Parathyroid adenoma (tissue), 2 donors: Measurements from ENCODE around the gene DBF4.
"Not testable (repeated sequence)": the region's sequence is repeated elsewhere in the genome, so short reads cannot be mapped to it uniquely, and the experiment has no call there.

Source experiments
- H2AFZ ChIP-seq: fragments of 300-600 bp; sonication (generic); one replicate; pipeline ENCODE4 v1.7.0; 2017; ENCODE audit warnings: antibody characterized with exemption, mild to moderate bottlenecking
- H3K27ac ChIP-seq: fragments of 300-600 bp; sonication (generic); one replicate; pipeline ENCODE4 v1.7.0; 2017
- H3K27me3 ChIP-seq: fragments of 300-600 bp; sonication (generic); one replicate; pipeline ENCODE4 v1.7.0; 2017; ENCODE audit warnings: low read length; ENCODE audit not compliant: control insufficient read depth, insufficient read depth
- H3K36me3 ChIP-seq: fragments of 300-600 bp; sonication (generic); one replicate; pipeline ENCODE4 v1.7.0; 2017; ENCODE audit warnings: low read length; ENCODE audit not compliant: control insufficient read depth, insufficient read depth
- H3K4me1 ChIP-seq: fragments of 300-600 bp; sonication (generic); one replicate; pipeline ENCODE4 v1.7.0; 2017; ENCODE audit warnings: control low read depth
- H3K4me2 ChIP-seq: fragments of 300-600 bp; sonication (generic); one replicate; pipeline ENCODE4 v1.7.0; 2017; ENCODE audit warnings: low read length
- H3K4me3 ChIP-seq: fragments of 300-600 bp; sonication (generic); one replicate; pipeline ENCODE4 v1.7.0; 2017; ENCODE audit warnings: low read depth, low read length
- H3K79me2 ChIP-seq: fragments of 300-600 bp; sonication (generic); one replicate; pipeline ENCODE4 v1.7.0; 2017; ENCODE audit warnings: control low read depth
- H3K9ac ChIP-seq: fragments of 300-600 bp; sonication (generic); one replicate; pipeline ENCODE4 v1.7.0; 2017; ENCODE audit warnings: mild to moderate bottlenecking
- H3K9me3 ChIP-seq: fragments of 300-600 bp; sonication (generic); one replicate; pipeline ENCODE4 v1.7.0; 2017; ENCODE audit warnings: low read length; ENCODE audit not compliant: control insufficient read depth
- TF ChIP-seq, protein P1 (sequence below): fragments of 300-600 bp; sonication (generic); IDR thresholded peaks from one replicate; pipeline ENCODE4 v1.7.0; 2017; ENCODE audit warnings: antibody characterized with exemption, mild to moderate bottlenecking
- donor health status: primary hyperparathyroidism.

The DBF4 gene

DNA sequence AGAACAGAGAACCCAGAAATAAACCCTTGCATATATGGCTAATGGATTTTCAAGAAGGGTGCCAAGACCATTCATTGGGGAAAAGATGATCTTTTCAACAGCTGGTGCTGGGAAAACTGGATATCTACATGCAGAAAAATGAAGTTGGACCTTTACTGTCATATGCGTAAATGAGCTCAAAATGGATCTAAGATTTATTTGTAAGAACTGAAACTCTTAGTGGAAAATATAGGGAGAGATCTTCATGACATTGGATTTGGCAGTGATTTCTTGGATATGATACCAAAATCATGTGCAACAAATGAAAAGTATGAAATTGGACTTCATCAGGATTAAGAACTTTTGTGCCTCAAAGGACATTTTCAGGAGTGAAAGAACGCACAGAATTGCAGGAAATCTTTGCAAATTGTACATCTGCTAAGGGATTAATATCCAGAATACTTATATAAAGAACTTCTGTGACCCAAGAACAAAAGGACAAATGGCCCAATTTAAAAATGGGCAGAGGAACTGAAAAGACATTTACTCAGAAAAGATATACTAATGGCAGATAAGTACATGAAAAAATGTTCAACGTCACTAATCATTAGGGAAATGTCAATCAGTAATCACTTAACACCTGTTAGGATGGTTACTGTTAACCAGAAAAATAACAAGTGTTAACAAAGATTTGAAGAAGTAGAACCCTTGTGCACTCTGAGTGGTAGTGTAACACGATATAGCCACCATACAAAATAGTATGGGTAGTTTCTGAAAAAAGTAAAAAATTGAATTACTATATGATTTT, 6.1 kb downstream of the DBF4 start:
- Histone ChIP-seq H3K4me2 (no peak overlapping the region), H3K4me1 (no peaks in the 10 kb centered on the region), H2AFZ (no peak overlapping the region), H3K9ac (no peak overlapping the region), H3K36me3 (no peaks in the 10 kb centered on the region), H3K27ac (no peak overlapping the region), H3K27me3 (no peaks in the 10 kb centered on the region), H3K79me2 (peaks cover 15% of the 10 kb centered on the region), H3K9me3 (no peaks in the 10 kb centered on the region), H3K4me3 (no peak overlapping the region)
- TF ChIP-seq, protein P1, sequence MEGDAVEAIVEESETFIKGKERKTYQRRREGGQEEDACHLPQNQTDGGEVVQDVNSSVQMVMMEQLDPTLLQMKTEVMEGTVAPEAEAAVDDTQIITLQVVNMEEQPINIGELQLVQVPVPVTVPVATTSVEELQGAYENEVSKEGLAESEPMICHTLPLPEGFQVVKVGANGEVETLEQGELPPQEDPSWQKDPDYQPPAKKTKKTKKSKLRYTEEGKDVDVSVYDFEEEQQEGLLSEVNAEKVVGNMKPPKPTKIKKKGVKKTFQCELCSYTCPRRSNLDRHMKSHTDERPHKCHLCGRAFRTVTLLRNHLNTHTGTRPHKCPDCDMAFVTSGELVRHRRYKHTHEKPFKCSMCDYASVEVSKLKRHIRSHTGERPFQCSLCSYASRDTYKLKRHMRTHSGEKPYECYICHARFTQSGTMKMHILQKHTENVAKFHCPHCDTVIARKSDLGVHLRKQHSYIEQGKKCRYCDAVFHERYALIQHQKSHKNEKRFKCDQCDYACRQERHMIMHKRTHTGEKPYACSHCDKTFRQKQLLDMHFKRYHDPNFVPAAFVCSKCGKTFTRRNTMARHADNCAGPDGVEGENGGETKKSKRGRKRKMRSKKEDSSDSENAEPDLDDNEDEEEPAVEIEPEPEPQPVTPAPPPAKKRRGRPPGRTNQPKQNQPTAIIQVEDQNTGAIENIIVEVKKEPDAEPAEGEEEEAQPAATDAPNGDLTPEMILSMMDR: no peak

DNA sequence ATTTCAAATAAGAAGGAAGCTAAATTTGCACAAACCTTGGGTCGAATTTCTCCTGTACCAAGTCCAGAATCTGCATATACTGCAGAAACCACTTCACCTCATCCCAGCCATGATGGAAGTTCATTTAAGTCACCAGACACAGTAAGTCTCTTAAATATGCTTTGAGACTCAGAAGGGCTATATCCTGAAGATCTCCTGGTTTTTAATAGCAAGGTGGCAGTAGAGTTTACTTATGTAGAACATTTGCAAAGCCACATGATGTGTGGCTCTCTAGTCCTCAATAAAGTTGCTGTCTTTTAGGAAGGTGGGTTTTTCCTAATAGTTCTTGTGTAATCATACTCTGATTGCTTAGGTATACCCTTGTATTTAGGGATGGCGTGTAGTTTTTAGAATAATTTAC, 8.7 kb downstream of the DBF4 start:
- Histone ChIP-seq H3K27ac (no peak overlapping the region), H3K4me1 (no peaks in the 10 kb centered on the region), H3K4me2 (no peak overlapping the region), H3K79me2 (peaks cover 4% of the 10 kb centered on the region), H3K27me3 (no peaks in the 10 kb centered on the region), H3K4me3 (no peak overlapping the region), H2AFZ (no peak overlapping the region), H3K9me3 (no peaks in the 10 kb centered on the region), H3K36me3 (no peaks in the 10 kb centered on the region), H3K9ac (no peak overlapping the region)
- TF ChIP-seq, protein P1: no peak

DNA sequence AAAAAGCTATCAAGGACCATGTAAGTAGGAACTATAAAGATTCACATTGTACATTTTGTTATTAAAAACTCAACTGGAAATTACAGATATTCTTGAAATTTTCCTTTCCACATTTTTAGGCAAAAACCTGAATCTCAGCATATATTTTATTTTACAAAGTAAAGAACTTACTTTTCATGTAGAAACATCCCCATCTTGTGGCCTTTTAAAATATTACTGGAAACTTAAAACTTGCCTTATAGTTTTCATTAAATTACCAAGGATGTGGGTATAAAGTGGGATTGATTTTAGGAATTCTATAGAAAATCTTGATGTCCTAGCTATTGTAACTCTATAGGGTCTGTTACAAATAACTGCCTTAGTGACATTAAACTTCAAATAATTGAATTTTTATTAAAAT, 10.6 kb downstream of the DBF4 start:
- no peak overlapping the region for H2AFZ ChIP-seq
- H3K4me3 ChIP-seq: no peak overlapping the region
- H3K9me3 ChIP-seq: no peaks in the 10 kb centered on the region
- TF ChIP-seq, protein P1: peak; percentile 49
- no peaks in the 10 kb centered on the region for H3K36me3 ChIP-seq
- H3K79me2 ChIP-seq: no peaks in the 10 kb centered on the region
- H3K9ac ChIP-seq: no peak overlapping the region
- peaks cover 2% of the 10 kb centered on the region for H3K4me1 ChIP-seq
- no peak overlapping the region for H3K27ac ChIP-seq
- no peaks in the 10 kb centered on the region for H3K27me3 ChIP-seq
- no peak overlapping the region for H3K4me2 ChIP-seq

DNA sequence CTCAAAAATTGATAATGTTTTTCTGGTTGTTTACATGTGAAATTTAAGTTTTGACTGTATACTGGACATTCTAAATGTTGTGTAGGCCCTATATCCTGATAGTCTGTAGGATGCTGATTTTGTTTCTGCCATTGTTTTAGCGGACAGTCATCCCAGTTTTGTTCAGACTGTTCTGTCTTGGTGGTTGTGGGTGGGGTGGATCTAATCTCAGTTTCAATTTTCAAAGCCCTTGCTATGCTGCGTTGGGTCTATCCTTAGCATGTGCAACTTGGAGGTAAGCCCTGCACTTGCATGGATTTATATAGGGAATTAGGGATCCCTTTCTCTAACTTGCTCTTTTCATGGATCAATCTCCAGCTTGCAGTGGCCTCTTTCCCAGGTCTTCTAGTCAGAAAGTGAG, 19.1 kb downstream of the DBF4 start:
- Histone ChIP-seq H3K27ac (no peak overlapping the region), H3K9ac (no peak overlapping the region), H3K4me3 (no peak overlapping the region), H3K27me3 (no peaks in the 10 kb centered on the region), H2AFZ (no peak overlapping the region), H3K4me2 (no peak overlapping the region), H3K4me1 (peaks cover 2% of the 10 kb centered on the region), H3K9me3 (no peaks in the 10 kb centered on the region), H3K36me3 (no peaks in the 10 kb centered on the region), H3K79me2 (no peaks in the 10 kb centered on the region)
- TF ChIP-seq, protein P1: no peak

DNA sequence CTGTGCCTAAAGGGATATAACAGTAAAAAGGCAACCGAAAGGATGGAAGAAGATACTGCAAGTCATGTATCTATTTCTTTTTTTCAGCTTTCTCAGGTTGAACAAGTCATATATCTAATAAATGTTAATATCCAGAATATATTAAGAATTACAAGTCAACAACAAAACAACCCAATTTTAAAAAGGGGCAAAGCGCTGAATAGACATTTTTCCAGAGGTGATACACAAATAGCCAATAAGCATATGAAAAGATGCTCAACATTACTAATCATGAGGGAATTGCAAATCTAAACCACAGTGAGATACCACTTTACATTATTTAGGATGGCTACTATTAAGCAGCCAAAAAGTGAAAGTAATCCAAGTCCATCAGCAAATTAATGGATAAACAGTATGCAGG, 23.0 kb downstream of the DBF4 start:
- H3K4me1 ChIP-seq: no peaks in the 10 kb centered on the region
- H3K27me3 ChIP-seq: no peaks in the 10 kb centered on the region
- no peaks in the 10 kb centered on the region for H3K79me2 ChIP-seq
- H3K4me2 ChIP-seq: no peak overlapping the region
- no peaks in the 10 kb centered on the region for H3K9me3 ChIP-seq
- H3K36me3 ChIP-seq: no peaks in the 10 kb centered on the region
- no peak overlapping the region for H3K27ac ChIP-seq
- no peak overlapping the region for H3K9ac ChIP-seq
- no peak overlapping the region for H2AFZ ChIP-seq
- TF ChIP-seq, protein P1: no peak
- H3K4me3 ChIP-seq: no peak overlapping the region

DNA sequence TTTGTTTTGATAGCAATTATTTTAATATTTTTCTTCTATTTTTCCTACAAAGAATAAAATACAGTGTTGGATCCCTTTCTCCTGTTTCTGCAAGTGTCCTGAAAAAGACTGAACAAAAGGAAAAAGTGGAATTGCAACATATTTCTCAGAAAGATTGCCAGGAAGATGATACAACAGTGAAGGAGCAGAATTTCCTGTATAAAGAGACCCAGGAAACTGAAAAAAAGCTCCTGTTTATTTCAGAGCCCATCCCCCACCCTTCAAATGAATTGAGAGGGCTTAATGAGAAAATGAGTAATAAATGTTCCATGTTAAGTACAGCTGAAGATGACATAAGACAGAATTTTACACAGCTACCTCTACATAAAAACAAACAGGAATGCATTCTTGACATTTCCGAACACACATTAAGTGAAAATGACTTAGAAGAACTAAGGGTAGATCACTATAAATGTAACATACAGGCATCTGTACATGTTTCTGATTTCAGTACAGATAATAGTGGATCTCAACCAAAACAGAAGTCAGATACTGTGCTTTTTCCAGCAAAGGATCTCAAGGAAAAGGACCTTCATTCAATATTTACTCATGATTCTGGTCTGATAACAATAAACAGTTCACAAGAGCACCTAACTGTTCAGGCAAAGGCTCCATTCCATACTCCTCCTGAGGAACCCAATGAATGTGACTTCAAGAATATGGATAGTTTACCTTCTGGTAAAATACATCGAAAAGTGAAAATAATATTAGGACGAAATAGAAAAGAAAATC, 31.0 kb downstream of the DBF4 start:
- not testable (repeated sequence) for H3K27ac ChIP-seq, H3K4me1 ChIP-seq, H3K79me2 ChIP-seq, H3K4me2 ChIP-seq, H3K27me3 ChIP-seq, H2AFZ ChIP-seq, H3K9me3 ChIP-seq, H3K4me3 ChIP-seq, H3K36me3 ChIP-seq, H3K9ac ChIP-seq
